HEK293 (cell line): ENCODE data around the gene DDOST.

Experiments used
- CTCF ChIA-PET: fragments of 350-600 bp; formaldehyde crosslinking; extraction: SDS; loops from one replicate; lab custom pipeline; 2021; ENCODE audit warnings: antibody characterized with exemption; lab: Yijun Ruan, JAX
- POLR2A ChIA-PET: fragments of 300-600 bp; formaldehyde crosslinking; extraction: SDS; loops from one replicate; lab custom pipeline; 2020; ENCODE audit warnings: antibody characterized with exemption, inconsistent platforms; lab: Yijun Ruan, JAX
- H3K27ac ChIP-seq: fragments of 200-500 bp; sonication (Bioruptor generic); 2 replicates; pipeline ENCODE4 v1.5.1; 2014; ENCODE audit warnings: low read depth, low read length, control low read depth, inconsistent platforms; ENCODE audit errors: extremely low read depth
- H3K36me3 ChIP-seq, 2 experiments: fragments of 200-500 bp in 1 of 2; sonication (Bioruptor generic) in 1 of 2; 1 replicate in 1 of 2; 2 replicates in 1 of 2; pipeline ENCODE4 v1.5.1; 2014 to 2017; ENCODE audit warnings: inconsistent platforms in 2 of 2, low read length in 2 of 2; ENCODE audit not compliant: control insufficient read depth in 2 of 2, insufficient read depth in 1 of 2
- H3K4me1 ChIP-seq: fragments of 200-500 bp; sonication (Bioruptor generic); 2 replicates; pipeline ENCODE4 v1.5.1; 2014; ENCODE audit warnings: mild to moderate bottlenecking, low read length, inconsistent platforms; ENCODE audit not compliant: control insufficient read depth, insufficient read depth
- H3K4me3 ChIP-seq: 2 replicates; pipeline ENCODE4 v1.5.1; 2011; ENCODE audit warnings: low read depth, mild to moderate bottlenecking, control low read depth, low read length, moderate library complexity
- H3K9me3 ChIP-seq: fragments of 200-500 bp; sonication (Bioruptor generic); 2 replicates; pipeline ENCODE4 v1.5.1; 2014; ENCODE audit warnings: low read depth, low read length, inconsistent platforms; ENCODE audit not compliant: control insufficient read depth, insufficient read depth
- BCL11B ChIP-seq: fragments of 450-650 bp; formaldehyde crosslinking; IDR thresholded peaks from 2 replicates; pipeline ENCODE4 v1.5.1; 2016; ENCODE audit warnings: low read depth, missing biosample characterization, missing genetic modification characterization
- EGR2 ChIP-seq: fragments of 450-650 bp; formaldehyde crosslinking; IDR thresholded peaks from 2 replicates; pipeline ENCODE4 v1.5.1; 2016; ENCODE audit warnings: low read depth, missing biosample characterization, missing genetic modification characterization
- KLF1 ChIP-seq: fragments of 450-650 bp; formaldehyde crosslinking; IDR thresholded peaks from 2 replicates; pipeline ENCODE4 v1.5.1; 2016; ENCODE audit warnings: missing biosample characterization, missing genetic modification characterization
- SP7 ChIP-seq: fragments of 450-650 bp; formaldehyde crosslinking; IDR thresholded peaks from 2 replicates; pipeline ENCODE4 v1.5.1; 2016; ENCODE audit warnings: missing biosample characterization, missing genetic modification characterization
- TRIM28 ChIP-seq: IDR thresholded peaks from 2 replicates; pipeline ENCODE4 v1.6.1; 2011; ENCODE audit warnings: low read length, control low read depth, borderline replicate concordance
- TSHZ1 ChIP-seq: fragments of 450-650 bp; formaldehyde crosslinking; IDR thresholded peaks from 2 replicates; pipeline ENCODE4 v1.5.1; 2016; ENCODE audit warnings: missing biosample characterization, missing genetic modification characterization, borderline replicate concordance
- ZFHX2 ChIP-seq: fragments of 450-650 bp; formaldehyde crosslinking; conservative IDR thresholded peaks from 2 replicates; pipeline ENCODE4 v1.5.1; 2016; ENCODE audit warnings: missing biosample characterization, missing genetic modification characterization
- ZIC2 ChIP-seq: fragments of 450-650 bp; formaldehyde crosslinking; IDR thresholded peaks from 2 replicates; pipeline ENCODE4 v1.5.1; 2016; ENCODE audit warnings: missing biosample characterization, missing genetic modification characterization
- ZNF148 ChIP-seq: fragments of 450-650 bp; formaldehyde crosslinking; IDR thresholded peaks from 2 replicates; pipeline ENCODE4 v1.5.0; 2017; ENCODE audit warnings: missing biosample characterization, missing genetic modification characterization, borderline replicate concordance
- ZNF16 ChIP-seq: fragments of 450-650 bp; formaldehyde crosslinking; IDR thresholded peaks from 2 replicates; pipeline ENCODE4 v1.5.1; 2016; ENCODE audit warnings: low read depth, missing biosample characterization, missing genetic modification characterization
- ZNF174 ChIP-seq: fragments of 450-650 bp; formaldehyde crosslinking; IDR thresholded peaks from 2 replicates; pipeline ENCODE4 v1.5.0; 2017; ENCODE audit warnings: missing biosample characterization, mild to moderate bottlenecking, missing genetic modification characterization
- ZNF214 ChIP-seq: fragments of 450-650 bp; formaldehyde crosslinking; IDR thresholded peaks from 2 replicates; pipeline ENCODE4 v1.5.1; 2017; ENCODE audit warnings: missing biosample characterization, mild to moderate bottlenecking, missing genetic modification characterization, borderline replicate concordance
- ZNF513 ChIP-seq: fragments of 450-650 bp; IDR thresholded peaks from 2 replicates; pipeline ENCODE4 v1.5.1; 2018; ENCODE audit warnings: missing biosample characterization, missing genetic modification characterization
- ZNF561 ChIP-seq: fragments of 450-650 bp; IDR thresholded peaks from 2 replicates; pipeline ENCODE4 v1.5.1; 2018; ENCODE audit warnings: missing biosample characterization, missing genetic modification characterization, borderline replicate concordance
- ZNF660 ChIP-seq: fragments of 450-650 bp; IDR thresholded peaks from 2 replicates; pipeline ENCODE4 v1.5.1; 2018; ENCODE audit warnings: missing biosample characterization, mild to moderate bottlenecking, missing genetic modification characterization
- ZNF785 ChIP-seq: fragments of 450-650 bp; formaldehyde crosslinking; IDR thresholded peaks from 2 replicates; pipeline ENCODE4 v1.5.1; 2016; ENCODE audit warnings: missing biosample characterization, missing genetic modification characterization
- ZNF830 ChIP-seq: fragments of 450-650 bp; IDR thresholded peaks from 2 replicates; pipeline ENCODE4 v1.5.0; 2018; ENCODE audit warnings: missing biosample characterization, missing genetic modification characterization, low read depth, mild to moderate bottlenecking, moderate library complexity
- ZSCAN16 ChIP-seq: fragments of 450-650 bp; formaldehyde crosslinking; IDR thresholded peaks from 2 replicates; pipeline ENCODE4 v1.5.1; 2016; ENCODE audit warnings: missing biosample characterization, missing genetic modification characterization
- TF ChIP-seq, protein P1 (sequence below): fragments of 450-650 bp; formaldehyde crosslinking; IDR thresholded peaks from 2 replicates; pipeline ENCODE4 v1.5.1; 2016; ENCODE audit warnings: missing biosample characterization, missing genetic modification characterization

Gene DDOST

GRCh38 chr1:20685741-20686140 is 24.6 kb upstream of the DDOST start:
- H3K27ac ChIP-seq = no peak overlapping the region
- CTCF ChIA-PET = interaction anchor here (0.6 to 0.9 kb wide), 2 partner anchors 10 to 11 kb away, joined by 3 to 5 read pairs; no protein-coding TSS in a partner anchor
- POLR2A ChIA-PET = no interaction called here

GRCh38 chr1:20685099-20685662 is 24.0 kb upstream of the DDOST start:
- H3K9me3 ChIP-seq = no peaks in the 10 kb centered on the region
- TF ChIP-seq EGR2 (peak; percentile 36; the same call in 1 of the 2 replicates), ZNF561 (no peak), ZIC2 (tag by site-specific recombination) (0 out of 2 replicates have a peak, but pooled peaks have one; percentile 24)
- peaks cover 0 to 9% of the 10 kb centered on the region in 2 experiments; a peak in 1 of 3 replicates for H3K36me3 ChIP-seq
- H3K27ac ChIP-seq = no peak overlapping the region
- no peak overlapping the region for H3K4me3 ChIP-seq
- POLR2A ChIA-PET = interaction anchor here (0.5 kb wide), 1 partner anchor 304 kb away, joined by 3 read pairs; no protein-coding TSS in a partner anchor
- CTCF ChIA-PET = interaction anchor here (0.6 to 0.9 kb wide), 3 partner anchors 10 to 16 kb away, joined by 3 to 5 read pairs (median 4); no protein-coding TSS in a partner anchor
- no peaks in the 10 kb centered on the region for H3K4me1 ChIP-seq

More at GRCh38 chr1:20685741-20686140, 24.6 kb upstream of the DDOST start:
- no peaks in the 10 kb centered on the region for H3K9me3 ChIP-seq
- H3K4me3 ChIP-seq = no peak overlapping the region
- TF ChIP-seq ZFHX2 (tag by site-specific recombination) (no peak), SP7 (tag by site-specific recombination) (no peak), ZSCAN16 (tag by site-specific recombination) (no peak), ZNF660 (tag by site-specific recombination) (no peak), ZNF785 (no peak), ZNF214 (no peak)
- TF ChIP-seq, protein P1, sequence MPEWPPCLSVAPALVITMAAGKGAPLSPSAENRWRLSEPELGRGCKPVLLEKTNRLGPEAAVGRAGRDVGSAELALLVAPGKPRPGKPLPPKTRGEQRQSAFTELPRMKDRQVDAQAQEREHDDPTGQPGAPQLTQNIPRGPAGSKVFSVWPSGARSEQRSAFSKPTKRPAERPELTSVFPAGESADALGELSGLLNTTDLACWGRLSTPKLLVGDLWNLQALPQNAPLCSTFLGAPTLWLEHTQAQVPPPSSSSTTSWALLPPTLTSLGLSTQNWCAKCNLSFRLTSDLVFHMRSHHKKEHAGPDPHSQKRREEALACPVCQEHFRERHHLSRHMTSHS (tag by site-specific recombination) = no peak
- TF ChIP-seq, all 188 proteins: peak for 0
- Histone ChIP-seq H3K36me3 (peaks cover 0 to 9% of the 10 kb centered on the region in 2 experiments; a peak in 1 of 3 replicates), H3K4me1 (no peaks in the 10 kb centered on the region)

GRCh38 chr1:20684651-20685050 is 23.5 kb upstream of the DDOST start:
- TF ChIP-seq BCL11B (tag by site-specific recombination) = no peak
- TF ChIP-seq TSHZ1 = no peak
- no peak for TF ChIP-seq ZNF830
- TF ChIP-seq ZNF174 (tag by site-specific recombination) = no peak
- no peak for TF ChIP-seq ZNF148 (tag by site-specific recombination)
- no peak for TF ChIP-seq KLF1 (tag by site-specific recombination)
- no peak for TF ChIP-seq ZNF513 (tag by site-specific recombination)
- TF ChIP-seq ZNF16 (tag by site-specific recombination) = no peak
- no peak for TF ChIP-seq TRIM28
- H3K27ac ChIP-seq = no peak overlapping the region
- H3K4me1 ChIP-seq = no peaks in the 10 kb centered on the region
- no peaks in the 10 kb centered on the region for H3K9me3 ChIP-seq
- ChIA-PET POLR2A (interaction anchor here (0.5 kb wide), 1 partner anchor 305 kb away, joined by 3 read pairs; no protein-coding TSS in a partner anchor), CTCF (interaction anchor here (0.7 kb wide), 2 partner anchors 15 to 333 kb away, joined by 3 to 4 read pairs; no protein-coding TSS in a partner anchor)
- peaks cover 0 to 6% of the 10 kb centered on the region in 2 experiments; a peak in 1 of 3 replicates for H3K36me3 ChIP-seq
- H3K4me3 ChIP-seq = no peak overlapping the region
